Measurements from ENCODE around the gene AMER1.
"Not testable (repeated sequence)": the region's sequence is repeated elsewhere in the genome, so short reads cannot be mapped to it uniquely, and the experiment has no call there.

AMER1 gene

DNA sequence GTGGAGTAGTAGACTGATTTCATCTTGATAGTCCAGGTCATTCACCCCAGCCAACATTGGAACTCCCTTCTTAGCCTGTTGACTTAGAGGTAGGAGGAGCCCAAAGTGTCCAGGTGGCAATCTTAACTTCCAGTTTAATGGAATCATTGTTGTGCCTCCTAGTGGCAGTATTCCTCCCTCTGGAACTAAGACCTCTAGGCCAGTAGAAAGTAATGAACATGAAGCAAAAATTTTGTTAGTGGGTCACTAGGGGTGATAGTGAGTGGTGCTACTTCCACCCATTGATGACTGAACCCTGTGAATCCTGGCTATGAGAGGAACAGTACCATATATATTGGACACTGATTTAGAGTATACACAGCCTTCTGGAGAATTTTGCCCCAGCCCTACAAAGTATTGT is 8.5 kb upstream of the AMER1 start:
- not testable (repeated sequence) for H2AFZ ChIP-seq (ENCODE audit: low read length); H3K23ac ChIP-seq (ENCODE audit: low read depth, low read length, poor library complexity); H4K8ac ChIP-seq (ENCODE audit: low read depth, low read length); H2BK15ac ChIP-seq (ENCODE audit: low read length); H3K36me3 ChIP-seq (replicated peaks in 1 of 2; ENCODE audit: control insufficient read depth in 2 of 2, insufficient read depth in 2 of 2, low read length in 2 of 2); H3K27me3 ChIP-seq (ENCODE audit: control insufficient read depth in 3 of 3, insufficient read depth in 3 of 3, low read depth in 1 of 3, low read length in 3 of 3); H3K79me1 ChIP-seq (ENCODE audit: low read depth, low read length); H3K4me1 ChIP-seq (ENCODE audit: control insufficient read depth in 2 of 2, insufficient read depth in 1 of 2, low read depth in 1 of 2, low read length in 2 of 2); H3K4ac ChIP-seq (ENCODE audit: low read length); H3K14ac ChIP-seq (ENCODE audit: low read length); H4K91ac ChIP-seq (ENCODE audit: low read depth, low read length, poor library complexity); H3K9ac ChIP-seq (ENCODE audit: low read depth, low read length, poor library complexity); DNase-seq (ENCODE audit: low spot score); H3K4me3 ChIP-seq (ENCODE audit: low read length in 2 of 2); H2BK5ac ChIP-seq (ENCODE audit: low read length); H3K4me2 ChIP-seq (ENCODE audit: insufficient read depth, low read length, poor library complexity, severe bottlenecking); H2AK5ac ChIP-seq (ENCODE audit: low read depth, low read length); H2BK12ac ChIP-seq (ENCODE audit: low read length); H3K18ac ChIP-seq (ENCODE audit: low read length); H3K27ac ChIP-seq (replicated peaks; ENCODE audit: low read length); H2BK120ac ChIP-seq (ENCODE audit: low read depth, low read length); H3K9me3 ChIP-seq (replicated peaks in 1 of 2; ENCODE audit: control insufficient read depth in 2 of 2, insufficient read depth in 1 of 2, low read depth in 1 of 2, low read length in 2 of 2)

DNA sequence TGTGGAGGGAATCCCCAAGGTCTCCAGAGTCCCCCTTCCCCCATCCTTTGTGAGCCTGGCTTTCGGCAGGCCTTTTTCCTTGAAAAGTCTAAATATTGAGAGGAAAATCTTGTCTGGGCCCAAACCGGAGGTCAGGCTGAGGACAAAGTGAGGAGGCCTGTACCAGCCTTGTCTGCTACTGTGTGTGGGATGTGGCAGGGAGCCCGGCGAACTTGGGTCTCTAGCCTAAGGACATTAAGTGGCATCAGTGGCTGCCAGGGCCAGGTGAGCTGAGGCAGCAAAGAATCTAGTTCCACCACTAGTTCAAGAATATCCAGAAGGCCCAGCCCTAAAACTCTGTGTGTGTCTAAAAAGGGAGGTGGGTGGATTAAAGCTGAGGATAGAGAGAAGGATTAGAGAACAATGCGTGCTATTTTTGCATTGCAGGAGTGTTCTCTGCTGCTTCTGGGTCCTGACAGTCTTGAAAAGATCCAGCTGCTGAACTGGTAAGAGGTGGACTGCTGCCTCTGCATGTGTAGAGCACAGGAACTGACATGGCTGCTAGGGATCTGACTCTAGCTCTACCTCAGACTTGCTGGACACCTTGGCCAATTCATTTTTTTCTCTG is 1.2 kb upstream of the AMER1 start:
- H3K18ac ChIP-seq (ENCODE audit: low read length) = no peak overlapping the region
- H3K4me1 ChIP-seq (ENCODE audit: control insufficient read depth in 2 of 2, insufficient read depth in 1 of 2, low read depth in 1 of 2, low read length in 2 of 2) = peaks cover 5% of the 10 kb centered on the region in 2 donors
- H3K14ac ChIP-seq (ENCODE audit: low read length) = no peak overlapping the region
- peak overlapping the region; percentile 40 for H3K4me2 ChIP-seq (ENCODE audit: insufficient read depth, low read length, poor library complexity, severe bottlenecking)
- no peak overlapping the region for H3K23ac ChIP-seq (ENCODE audit: low read depth, low read length, poor library complexity)
- DNase-seq (ENCODE audit: low spot score) = no peak
- H2BK120ac ChIP-seq (ENCODE audit: low read depth, low read length) = no peak overlapping the region
- H2BK5ac ChIP-seq (ENCODE audit: low read length) = no peak overlapping the region
- no peak overlapping the region for H2AK5ac ChIP-seq (ENCODE audit: low read depth, low read length)
- H4K8ac ChIP-seq (ENCODE audit: low read depth, low read length) = no peak overlapping the region
- peak overlapping the region; percentile 72 for H3K27ac ChIP-seq (replicated peaks; ENCODE audit: low read length)
- peak overlapping the region; percentile 93 for H2AFZ ChIP-seq (ENCODE audit: low read length)
- peaks cover 3% of the 10 kb centered on the region for H3K79me1 ChIP-seq (ENCODE audit: low read depth, low read length)
- no peak overlapping the region for H2BK12ac ChIP-seq (ENCODE audit: low read length)
- no peak overlapping the region for H3K4ac ChIP-seq (ENCODE audit: low read length)
- H3K9me3 ChIP-seq (replicated peaks in 1 of 2; ENCODE audit: control insufficient read depth in 2 of 2, insufficient read depth in 1 of 2, low read depth in 1 of 2, low read length in 2 of 2) = no peaks in the 10 kb centered on the region
- no peak overlapping the region for H2BK15ac ChIP-seq (ENCODE audit: low read length)
- H3K27me3 ChIP-seq (ENCODE audit: control insufficient read depth in 3 of 3, insufficient read depth in 3 of 3, low read depth in 1 of 3, low read length in 3 of 3) = no peaks in the 10 kb centered on the region
- H3K36me3 ChIP-seq (replicated peaks in 1 of 2; ENCODE audit: control insufficient read depth in 2 of 2, insufficient read depth in 2 of 2, low read length in 2 of 2) = no peaks in the 10 kb centered on the region
- H3K9ac ChIP-seq (ENCODE audit: low read depth, low read length, poor library complexity) = peak overlapping the region; percentile 21
- H3K4me3 ChIP-seq (ENCODE audit: low read length in 2 of 2) = peak overlapping the region in 1 of 2 donors; percentile 62
- no CpG with 5 or more reads among the region's 5 CpGs for WGBS, 2 donors (ENCODE audit: extremely low coverage in 2 of 2, insufficient read length in 2 of 2, insufficient replicate concordance in 1 of 2)
- H4K91ac ChIP-seq (ENCODE audit: low read depth, low read length, poor library complexity) = no peak overlapping the region

DNA sequence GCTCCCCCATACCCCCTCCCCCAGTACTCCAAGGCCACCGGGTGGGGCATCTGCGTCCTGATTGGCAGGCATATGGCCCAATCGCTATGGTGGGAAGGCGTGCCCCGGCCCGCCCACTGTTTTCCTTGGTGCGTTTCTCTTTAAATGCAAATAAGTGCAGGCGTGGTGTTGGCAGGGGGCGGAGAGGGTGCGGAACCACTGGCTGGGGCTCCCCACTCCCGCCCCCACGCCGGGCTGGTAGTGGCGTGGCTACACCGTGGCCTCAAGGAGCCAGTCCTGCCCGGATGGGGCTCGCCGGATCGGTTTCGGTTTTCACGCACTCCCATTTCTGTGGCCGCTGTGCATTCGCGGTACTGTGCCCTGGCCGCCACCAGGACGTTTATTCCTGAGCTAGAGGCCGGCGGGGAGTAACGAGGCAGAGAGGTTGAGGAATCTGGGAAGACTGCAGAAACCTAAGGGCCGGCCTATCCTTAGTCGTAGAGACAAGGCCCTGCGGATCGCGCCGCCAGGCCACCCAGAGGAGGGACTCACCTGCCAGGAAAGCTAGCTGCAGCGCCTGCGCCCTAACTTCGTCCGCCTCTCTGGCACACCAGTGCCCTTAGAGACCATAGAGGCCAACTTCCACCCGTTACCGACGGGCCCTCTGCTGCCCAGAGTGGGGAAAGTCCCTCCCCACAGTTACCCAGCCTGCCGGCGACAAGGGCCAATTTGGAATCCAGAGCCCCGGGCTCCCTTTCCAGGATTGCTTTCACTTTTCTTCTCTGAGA is 410 bp upstream of the AMER1 start:
- H2BK5ac ChIP-seq (ENCODE audit: low read length) = no peak overlapping the region
- H3K27me3 ChIP-seq (ENCODE audit: control insufficient read depth in 3 of 3, insufficient read depth in 3 of 3, low read depth in 1 of 3, low read length in 3 of 3) = no peaks in the 10 kb centered on the region
- H3K4me1 ChIP-seq (ENCODE audit: control insufficient read depth in 2 of 2, insufficient read depth in 1 of 2, low read depth in 1 of 2, low read length in 2 of 2) = peaks cover 5% of the 10 kb centered on the region in 2 donors
- peak overlapping the region; percentile 40 for H3K4me2 ChIP-seq (ENCODE audit: insufficient read depth, low read length, poor library complexity, severe bottlenecking)
- peak; percentile 90 for DNase-seq (ENCODE audit: low spot score)
- H3K23ac ChIP-seq (ENCODE audit: low read depth, low read length, poor library complexity) = no peak overlapping the region
- no peak overlapping the region for H3K4ac ChIP-seq (ENCODE audit: low read length)
- H3K9ac ChIP-seq (ENCODE audit: low read depth, low read length, poor library complexity) = peak overlapping the region; percentile 81
- peak overlapping the region; percentile 62 to 81 for H3K4me3 ChIP-seq (ENCODE audit: low read length in 2 of 2)
- no peak overlapping the region for H3K14ac ChIP-seq (ENCODE audit: low read length)
- H4K8ac ChIP-seq (ENCODE audit: low read depth, low read length) = no peak overlapping the region
- H4K91ac ChIP-seq (ENCODE audit: low read depth, low read length, poor library complexity) = no peak overlapping the region
- peak overlapping the region; percentile 72 for H3K27ac ChIP-seq (replicated peaks; ENCODE audit: low read length)
- no peak overlapping the region for H2BK15ac ChIP-seq (ENCODE audit: low read length)
- H3K36me3 ChIP-seq (replicated peaks in 1 of 2; ENCODE audit: control insufficient read depth in 2 of 2, insufficient read depth in 2 of 2, low read length in 2 of 2) = no peaks in the 10 kb centered on the region
- peak overlapping the region; percentile 93 for H2AFZ ChIP-seq (ENCODE audit: low read length)
- peaks cover 5% of the 10 kb centered on the region for H3K79me1 ChIP-seq (ENCODE audit: low read depth, low read length)
- H2BK12ac ChIP-seq (ENCODE audit: low read length) = no peak overlapping the region
- no peak overlapping the region for H2AK5ac ChIP-seq (ENCODE audit: low read depth, low read length)
- no peak overlapping the region for H2BK120ac ChIP-seq (ENCODE audit: low read depth, low read length)
- H3K9me3 ChIP-seq (replicated peaks in 1 of 2; ENCODE audit: control insufficient read depth in 2 of 2, insufficient read depth in 1 of 2, low read depth in 1 of 2, low read length in 2 of 2) = no peaks in the 10 kb centered on the region
- peak overlapping the region; percentile 90 for H3K18ac ChIP-seq (ENCODE audit: low read length)
- WGBS, 2 donors (ENCODE audit: extremely low coverage in 2 of 2, insufficient read length in 2 of 2, insufficient replicate concordance in 1 of 2) = no CpG with 5 or more reads among the region's 45 CpGs

DNA sequence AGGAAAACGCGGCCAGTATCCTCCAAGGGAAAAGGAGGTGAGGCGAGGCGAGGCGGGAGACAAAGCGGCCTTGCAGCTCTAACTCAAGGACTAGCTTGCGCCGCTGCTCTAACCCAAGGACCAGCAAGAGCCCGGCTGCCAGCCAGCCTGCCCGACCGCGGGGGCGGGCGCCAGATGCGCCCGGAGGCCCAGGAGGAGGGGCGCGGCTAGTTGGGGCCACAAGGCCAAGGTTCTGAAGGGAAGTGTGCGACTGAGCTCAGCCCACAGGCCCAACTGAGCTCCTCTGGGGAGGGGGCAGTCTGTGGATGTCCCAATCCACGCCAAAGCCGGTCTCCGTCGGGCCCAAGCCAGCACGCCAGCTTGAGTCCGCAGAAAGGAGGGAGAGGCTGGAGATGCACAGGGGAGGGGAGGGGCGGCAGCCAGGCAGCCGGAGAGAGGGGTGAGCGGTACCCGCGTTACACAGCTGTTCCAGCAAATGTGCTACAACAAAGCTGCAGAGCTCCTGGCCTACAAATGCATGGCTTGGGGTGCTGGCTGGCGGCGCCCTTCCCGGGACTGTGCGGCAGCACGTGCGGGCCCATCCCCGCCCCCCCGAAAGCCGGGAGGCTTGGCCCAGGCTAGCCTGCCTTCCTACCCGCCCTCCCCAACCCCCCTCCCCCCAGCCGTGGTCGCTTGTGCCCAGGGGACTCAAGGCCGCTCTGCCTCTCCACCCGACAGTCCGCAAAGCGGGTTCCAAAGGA is 637 bp downstream of the AMER1 start:
- peak overlapping the region; percentile 62 to 91 for H3K4me3 ChIP-seq (ENCODE audit: low read length in 2 of 2)
- no peak overlapping the region for H3K14ac ChIP-seq (ENCODE audit: low read length)
- H4K91ac ChIP-seq (ENCODE audit: low read depth, low read length, poor library complexity) = no peak overlapping the region
- no peak overlapping the region for H3K23ac ChIP-seq (ENCODE audit: low read depth, low read length, poor library complexity)
- no peak overlapping the region for H2BK15ac ChIP-seq (ENCODE audit: low read length)
- WGBS, 2 donors (ENCODE audit: extremely low coverage in 2 of 2, insufficient read length in 2 of 2, insufficient replicate concordance in 1 of 2) = no CpG with 5 or more reads among the region's 46 CpGs
- peak overlapping the region; percentile 62 for H3K4me2 ChIP-seq (ENCODE audit: insufficient read depth, low read length, poor library complexity, severe bottlenecking)
- peak overlapping the region; percentile 35 for H2AK5ac ChIP-seq (ENCODE audit: low read depth, low read length)
- no peaks in the 10 kb centered on the region for H3K27me3 ChIP-seq (ENCODE audit: control insufficient read depth in 3 of 3, insufficient read depth in 3 of 3, low read depth in 1 of 3, low read length in 3 of 3)
- no peak overlapping the region for H3K27ac ChIP-seq (replicated peaks; ENCODE audit: low read length)
- peak overlapping the region; percentile 93 for H2AFZ ChIP-seq (ENCODE audit: low read length)
- no peaks in the 10 kb centered on the region for H3K36me3 ChIP-seq (replicated peaks in 1 of 2; ENCODE audit: control insufficient read depth in 2 of 2, insufficient read depth in 2 of 2, low read length in 2 of 2)
- no peak overlapping the region for H2BK5ac ChIP-seq (ENCODE audit: low read length)
- DNase-seq (ENCODE audit: low spot score) = no peak
- H3K79me1 ChIP-seq (ENCODE audit: low read depth, low read length) = peaks cover 5% of the 10 kb centered on the region
- H3K18ac ChIP-seq (ENCODE audit: low read length) = peak overlapping the region; percentile 87
- no peaks in the 10 kb centered on the region for H3K9me3 ChIP-seq (replicated peaks in 1 of 2; ENCODE audit: control insufficient read depth in 2 of 2, insufficient read depth in 1 of 2, low read depth in 1 of 2, low read length in 2 of 2)
- H3K4me1 ChIP-seq (ENCODE audit: control insufficient read depth in 2 of 2, insufficient read depth in 1 of 2, low read depth in 1 of 2, low read length in 2 of 2) = peaks cover 5% of the 10 kb centered on the region in 2 donors
- H4K8ac ChIP-seq (ENCODE audit: low read depth, low read length) = no peak overlapping the region
- H2BK120ac ChIP-seq (ENCODE audit: low read depth, low read length) = no peak overlapping the region
- H3K9ac ChIP-seq (ENCODE audit: low read depth, low read length, poor library complexity) = peak overlapping the region; percentile 86
- H3K4ac ChIP-seq (ENCODE audit: low read length) = no peak overlapping the region
- H2BK12ac ChIP-seq (ENCODE audit: low read length) = no peak overlapping the region
